GM21367 (cell line): Measurements from ENCODE around the gene MEGF6.

Experiments used
- ATAC-seq: cut with Tn5 transposase; IDR thresholded peaks from one replicate; pipeline ENCODE4 v1.9.1; 2021; ENCODE audit not compliant: unreplicated experiment

The MEGF6 gene

GRCh38 chr1:3611170-3612019 lies at the start of gene MEGF6:
MEGF6 (minus strand) TSS chr1:3611508; CDS start chr1:3611268, 240 bp downstream.
- ATAC-seq: no peak

- ATAC-seq: no peak
These were observed 49.4 kb upstream of the MEGF6 start for GRCh38 chr1:3660704-3661103.

DNA sequence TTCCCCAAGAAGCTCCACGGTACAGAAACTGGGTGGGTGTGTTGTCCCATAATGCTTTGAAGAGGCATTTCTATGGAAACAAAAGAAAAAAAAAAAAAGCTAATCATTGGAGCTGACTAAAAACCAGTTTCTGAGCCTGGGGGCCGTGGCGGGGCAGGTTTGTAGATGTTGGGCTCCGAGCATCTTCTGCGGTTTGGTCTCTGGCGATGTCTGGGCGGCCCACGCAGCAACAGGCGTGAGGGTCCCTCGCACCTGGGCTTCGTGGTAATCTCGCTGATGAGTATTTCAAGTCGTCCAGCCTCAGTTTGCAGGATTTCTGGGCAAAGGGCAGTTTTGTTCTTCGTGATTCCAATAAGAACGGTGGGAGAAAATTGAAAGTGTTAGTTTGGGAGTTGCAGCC lies 47.8 kb upstream of the MEGF6 start:
- no peak for ATAC-seq

- ATAC-seq: no peak
These were observed 46.9 kb upstream of the MEGF6 start for GRCh38 chr1:3658231-3658615.

DNA sequence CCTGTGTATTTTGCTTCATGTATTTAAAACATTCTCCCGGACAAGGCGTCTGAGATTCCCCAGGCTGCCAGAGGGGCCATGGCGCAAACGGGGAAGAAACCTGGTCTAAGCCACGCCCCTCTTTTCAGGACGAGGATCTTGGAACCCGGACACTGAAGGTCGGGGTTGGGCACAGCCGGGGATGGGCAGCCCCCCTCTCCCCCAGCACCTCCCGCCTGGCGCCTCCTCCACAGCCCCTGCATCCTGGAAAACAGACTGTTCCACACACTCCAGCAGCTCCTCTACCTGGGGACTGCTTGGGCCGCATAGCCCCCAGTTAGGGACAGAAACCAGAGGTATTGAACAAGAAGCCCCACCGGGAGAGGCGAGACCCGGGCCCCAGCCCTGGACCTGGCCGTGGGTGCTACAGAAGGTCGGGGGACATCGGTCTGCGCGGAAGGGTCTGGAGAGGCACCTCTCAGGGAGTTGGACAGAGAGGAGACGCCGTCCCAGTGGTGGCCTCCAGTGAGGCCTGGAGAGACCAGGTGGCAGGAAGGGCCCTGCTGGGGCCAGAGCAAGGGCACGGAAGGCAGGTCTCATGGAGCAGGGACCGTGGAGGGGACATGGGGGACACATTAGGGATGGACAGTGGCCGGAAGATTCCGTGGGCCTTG lies 46.4 kb upstream of the MEGF6 start:
- no peak for ATAC-seq

GRCh38 chr1:3657096-3657475 lies 45.8 kb upstream of the MEGF6 start:
- ATAC-seq: no peak

GRCh38 chr1:3656450-3657095 lies 45.3 kb upstream of the MEGF6 start:
- peak; percentile 51 for ATAC-seq

DNA sequence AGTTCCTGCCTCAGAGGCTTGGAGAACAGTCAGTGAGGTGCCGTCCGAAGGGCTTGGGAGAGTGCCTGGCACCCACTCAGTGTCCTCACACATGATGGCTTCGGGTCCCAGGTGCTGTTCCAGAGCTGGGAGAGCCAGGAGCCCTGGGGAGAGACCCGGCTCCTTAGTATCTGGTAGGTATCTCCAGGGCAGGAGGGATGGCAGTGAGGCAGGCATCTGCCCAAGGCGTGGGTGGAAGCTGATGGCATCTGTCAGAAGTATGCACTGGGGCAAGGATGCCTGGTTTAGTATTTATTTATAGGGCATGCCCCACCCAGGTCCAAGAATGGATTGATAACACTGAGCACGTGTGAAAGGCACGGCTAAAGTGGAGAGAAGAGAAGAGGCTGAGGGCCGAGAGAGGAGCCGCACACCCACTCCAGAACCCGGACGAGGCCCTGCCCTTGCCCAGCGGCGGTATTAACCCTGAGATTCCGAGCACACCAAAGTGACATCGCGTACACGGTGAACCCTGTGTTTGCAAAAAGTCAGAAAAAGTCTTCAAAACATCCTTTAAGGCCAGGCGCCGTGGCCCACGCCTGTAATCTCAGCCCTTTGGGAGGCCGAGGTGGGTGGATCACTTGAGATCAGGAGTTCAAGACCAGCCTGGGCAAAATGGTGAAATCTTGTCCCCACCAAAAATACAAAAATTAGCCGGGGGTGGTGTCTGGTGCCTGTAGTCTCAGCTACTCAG lies 43.4 kb upstream of the MEGF6 start:
- ATAC-seq: no peak

DNA sequence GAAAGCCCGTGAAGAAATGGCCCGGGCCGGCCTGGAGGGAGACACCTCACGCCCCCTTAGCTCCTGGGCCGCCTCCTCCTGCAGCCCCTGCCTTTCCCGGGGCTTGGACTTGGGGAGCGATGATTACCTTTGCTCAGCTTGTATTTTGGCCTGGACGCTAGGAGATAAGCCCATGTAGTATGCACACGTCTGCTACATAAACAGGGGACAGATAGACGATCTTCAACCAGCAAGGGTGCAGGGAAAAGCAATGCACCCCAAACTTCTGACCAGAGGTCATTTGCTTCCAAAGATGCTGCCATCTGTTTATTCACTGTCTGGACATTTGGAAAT lies 41.9 kb upstream of the MEGF6 start:
- ATAC-seq: no peak

DNA sequence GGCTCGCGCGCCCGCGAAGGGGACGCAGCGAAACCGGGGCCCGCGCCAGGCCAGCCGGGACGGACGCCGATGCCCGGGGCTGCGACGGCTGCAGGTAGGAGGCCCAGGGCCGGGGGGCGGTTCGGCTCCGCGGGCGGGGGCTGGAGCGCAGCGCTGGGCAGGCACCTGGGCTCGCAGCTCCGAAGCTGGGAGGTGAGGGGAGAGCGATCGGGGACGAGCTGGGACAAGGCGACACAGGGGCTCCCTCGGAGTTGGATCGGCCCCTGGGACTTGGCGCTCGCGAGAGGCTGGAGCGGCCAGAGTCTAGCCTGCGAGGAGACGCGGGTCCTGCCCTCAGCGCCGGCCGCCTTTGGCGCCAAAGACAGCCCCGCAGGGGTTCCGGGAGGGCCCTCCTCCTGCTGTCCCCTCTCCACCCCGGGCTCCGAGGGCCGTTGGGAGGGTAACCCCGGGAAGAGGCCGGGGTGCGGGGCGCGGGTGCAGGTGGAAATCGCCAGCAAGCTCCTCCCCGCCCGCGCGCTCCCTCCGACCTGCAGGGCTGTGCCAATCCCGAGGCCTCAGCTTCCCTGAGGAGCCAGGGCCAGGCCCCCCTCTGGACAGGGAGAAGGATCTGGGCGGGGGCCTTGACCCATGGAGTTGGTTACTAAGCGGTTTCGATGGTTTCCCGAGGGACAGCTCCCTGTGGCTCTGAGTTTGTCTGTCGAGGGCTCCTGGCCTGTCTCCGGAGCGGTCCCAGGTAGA lies 41.4 kb upstream of the MEGF6 start:
- ATAC-seq: no peak

DNA sequence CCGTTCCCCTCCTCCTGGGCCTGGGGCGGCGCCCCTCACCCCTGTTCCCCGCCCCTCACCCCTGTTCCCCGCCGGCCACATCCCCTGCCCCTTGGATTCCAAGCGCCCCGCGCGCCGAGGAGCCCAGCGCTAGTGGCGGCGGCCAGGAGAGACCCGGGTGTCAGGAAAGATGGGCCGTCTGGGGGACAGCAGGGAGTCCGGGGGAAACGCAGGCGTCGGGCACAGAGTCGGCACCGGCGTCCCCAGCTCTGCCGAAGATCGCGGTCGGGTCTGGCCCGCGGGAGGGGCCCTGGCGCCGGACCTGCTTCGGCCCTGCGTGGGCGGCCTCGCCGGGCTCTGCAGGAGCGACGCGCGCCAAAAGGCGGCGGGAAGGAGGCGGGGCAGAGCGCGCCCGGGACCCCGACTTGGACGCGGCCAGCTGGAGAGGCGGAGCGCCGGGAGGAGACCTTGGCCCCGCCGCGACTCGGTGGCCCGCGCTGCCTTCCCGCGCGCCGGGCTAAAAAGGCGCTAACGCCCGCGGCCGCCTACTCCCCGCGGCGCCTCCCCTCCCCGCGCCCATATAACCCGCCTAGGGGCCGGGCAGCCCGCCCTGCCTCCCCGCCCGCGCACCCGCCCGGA lies 40.7 kb upstream of the MEGF6 start, which contains the start of gene TP73:
TSS of gene TP73 (plus strand) at position 587 of the 618 bp plus-strand sequence. CDS start 29,850 bp downstream, outside the sequence.
- ATAC-seq: no peak

DNA sequence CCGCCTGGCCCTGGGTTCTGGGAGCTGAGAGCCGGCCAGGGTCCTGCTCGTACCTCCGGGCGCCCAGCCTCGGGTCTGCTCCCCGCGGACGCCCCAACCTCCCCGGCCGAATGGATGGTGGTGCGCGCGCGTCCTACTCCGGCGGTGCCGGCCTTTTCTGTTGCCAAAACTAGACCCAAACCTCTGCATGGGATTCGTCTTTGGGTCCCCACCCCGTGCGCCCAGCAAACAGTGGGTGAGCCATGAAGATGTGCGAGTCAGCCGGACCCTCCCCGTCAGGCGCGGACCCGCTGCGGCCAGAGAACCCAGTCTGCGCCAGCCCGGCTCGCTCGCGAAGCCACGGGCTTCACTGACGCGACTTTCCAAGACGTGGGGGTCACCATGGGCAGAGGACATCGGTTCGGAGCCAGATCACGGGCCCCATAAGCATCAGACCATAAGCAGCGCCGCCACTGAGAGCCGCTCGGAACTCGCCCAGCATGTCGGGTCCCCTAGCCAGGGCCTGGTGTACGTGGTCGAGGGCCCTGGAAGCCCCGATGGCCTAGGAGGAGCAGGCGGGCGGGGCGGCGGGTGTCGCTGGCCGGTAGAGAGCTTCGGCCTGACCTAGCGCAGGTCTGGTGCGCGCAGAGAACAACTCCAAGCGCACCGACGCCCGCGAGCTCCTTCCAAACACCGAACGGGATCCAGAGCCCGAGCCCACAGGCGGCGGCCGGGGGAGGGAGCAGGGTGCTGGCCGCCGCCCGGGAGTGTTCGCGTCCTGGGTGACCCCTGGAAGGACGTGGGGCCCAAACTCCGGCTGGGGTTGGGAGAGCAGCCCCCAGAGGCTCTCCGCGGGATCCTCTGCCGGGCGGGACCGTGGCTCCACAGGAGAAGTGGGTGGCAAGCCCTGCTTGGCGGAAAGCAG lies 40.0 kb upstream of the MEGF6 start:
- no peak for ATAC-seq

- ATAC-seq: no peak
These were observed 39.1 kb upstream of the MEGF6 start for GRCh38 chr1:3650248-3651025.

- peak; percentile 66 for ATAC-seq
These were observed 38.3 kb upstream of the MEGF6 start, which contains the start of gene WRAP73 for GRCh38 chr1:3649342-3650247. WRAP73 (minus strand) TSS chr1:3650103; CDS start chr1:3649999, 104 bp downstream.

- no peak for ATAC-seq
These were observed 35.3 kb upstream of the MEGF6 start for GRCh38 chr1:3646596-3646995.

GRCh38 chr1:3645666-3646355 lies 34.5 kb upstream of the MEGF6 start:
- no peak for ATAC-seq

DNA sequence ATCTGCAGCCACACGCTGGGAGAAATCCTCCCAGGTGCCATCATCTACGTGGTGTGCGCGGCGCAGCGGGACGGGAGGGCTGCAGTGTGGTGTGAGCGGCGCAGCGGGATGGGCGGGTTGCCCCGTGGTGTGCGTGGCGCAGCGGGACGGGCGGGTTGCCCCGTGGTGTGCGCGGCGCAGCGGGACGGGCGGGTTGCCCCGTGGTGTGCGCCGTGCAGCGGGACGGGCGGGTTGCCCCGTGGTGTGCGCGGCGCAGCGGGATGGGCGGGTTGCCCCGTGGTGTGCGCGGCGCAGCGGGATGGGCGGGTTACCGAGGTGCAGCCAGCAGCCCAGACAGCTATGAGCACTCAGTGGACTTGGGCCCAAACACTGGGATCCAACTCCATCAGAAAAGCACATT lies 33.9 kb upstream of the MEGF6 start:
- ATAC-seq: no peak
